Measurements from ENCODE around the gene FAM83D. TPM values are rescaled to one million over a fixed set of nuclear protein-coding genes. Genes with fewer than 3 reads are reported as not detected.

Gene FAM83D
- total and polyA plus RNA-seq, 2 experiments from 2014 or later, result 33.3 to 91.3 TPM

DNA sequence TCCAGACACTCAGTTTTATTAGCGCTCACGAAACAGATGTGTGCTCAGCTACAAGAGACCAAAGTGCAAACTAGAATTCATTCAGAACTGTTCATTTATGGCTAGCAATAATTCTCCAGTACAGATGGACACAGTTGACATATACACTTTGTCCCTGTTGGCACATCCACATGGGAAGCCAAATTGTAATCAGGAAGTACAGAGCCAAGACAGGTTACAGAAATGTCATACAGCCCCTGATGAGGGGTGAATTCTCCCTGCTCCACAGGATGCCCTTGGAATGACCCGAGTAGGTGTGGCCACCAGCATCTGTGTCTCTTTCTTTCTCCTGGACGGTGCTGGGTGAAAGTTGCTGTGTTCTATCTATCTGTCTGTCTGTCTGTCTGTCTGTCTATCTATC, 43.5 kb downstream of the FAM83D start (continued):
- TF ChIP-seq, protein P1, sequence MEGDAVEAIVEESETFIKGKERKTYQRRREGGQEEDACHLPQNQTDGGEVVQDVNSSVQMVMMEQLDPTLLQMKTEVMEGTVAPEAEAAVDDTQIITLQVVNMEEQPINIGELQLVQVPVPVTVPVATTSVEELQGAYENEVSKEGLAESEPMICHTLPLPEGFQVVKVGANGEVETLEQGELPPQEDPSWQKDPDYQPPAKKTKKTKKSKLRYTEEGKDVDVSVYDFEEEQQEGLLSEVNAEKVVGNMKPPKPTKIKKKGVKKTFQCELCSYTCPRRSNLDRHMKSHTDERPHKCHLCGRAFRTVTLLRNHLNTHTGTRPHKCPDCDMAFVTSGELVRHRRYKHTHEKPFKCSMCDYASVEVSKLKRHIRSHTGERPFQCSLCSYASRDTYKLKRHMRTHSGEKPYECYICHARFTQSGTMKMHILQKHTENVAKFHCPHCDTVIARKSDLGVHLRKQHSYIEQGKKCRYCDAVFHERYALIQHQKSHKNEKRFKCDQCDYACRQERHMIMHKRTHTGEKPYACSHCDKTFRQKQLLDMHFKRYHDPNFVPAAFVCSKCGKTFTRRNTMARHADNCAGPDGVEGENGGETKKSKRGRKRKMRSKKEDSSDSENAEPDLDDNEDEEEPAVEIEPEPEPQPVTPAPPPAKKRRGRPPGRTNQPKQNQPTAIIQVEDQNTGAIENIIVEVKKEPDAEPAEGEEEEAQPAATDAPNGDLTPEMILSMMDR (conservative IDR thresholded peaks at IDR 0.05; ENCODE audit: low read depth in 2 of 2), result no peak
- no peak for TF ChIP-seq EZH2 (IDR thresholded peaks at IDR 0.05; ENCODE audit: low read depth, unreplicated experiment)
- TF ChIP-seq NANOG (IDR thresholded peaks at IDR 0.05; ENCODE audit: borderline replicate concordance), result no peak
- TF ChIP-seq ZNF331 (CRISPR knock-in tag; IDR thresholded peaks at IDR 0.05; ENCODE audit: low read depth), result no peak
- TF ChIP-seq POLR2AphosphoS5 (IDR thresholded peaks at IDR 0.05; ENCODE audit: low read depth), result no peak
- no peak for TF ChIP-seq STAT1 (IDR thresholded peaks at IDR 0.05; ENCODE audit: unreplicated experiment)
- no peak for TF ChIP-seq CREB1 (CRISPR knock-in tag; IDR thresholded peaks at IDR 0.05; ENCODE audit: low read depth)
- TF ChIP-seq, protein P2, sequence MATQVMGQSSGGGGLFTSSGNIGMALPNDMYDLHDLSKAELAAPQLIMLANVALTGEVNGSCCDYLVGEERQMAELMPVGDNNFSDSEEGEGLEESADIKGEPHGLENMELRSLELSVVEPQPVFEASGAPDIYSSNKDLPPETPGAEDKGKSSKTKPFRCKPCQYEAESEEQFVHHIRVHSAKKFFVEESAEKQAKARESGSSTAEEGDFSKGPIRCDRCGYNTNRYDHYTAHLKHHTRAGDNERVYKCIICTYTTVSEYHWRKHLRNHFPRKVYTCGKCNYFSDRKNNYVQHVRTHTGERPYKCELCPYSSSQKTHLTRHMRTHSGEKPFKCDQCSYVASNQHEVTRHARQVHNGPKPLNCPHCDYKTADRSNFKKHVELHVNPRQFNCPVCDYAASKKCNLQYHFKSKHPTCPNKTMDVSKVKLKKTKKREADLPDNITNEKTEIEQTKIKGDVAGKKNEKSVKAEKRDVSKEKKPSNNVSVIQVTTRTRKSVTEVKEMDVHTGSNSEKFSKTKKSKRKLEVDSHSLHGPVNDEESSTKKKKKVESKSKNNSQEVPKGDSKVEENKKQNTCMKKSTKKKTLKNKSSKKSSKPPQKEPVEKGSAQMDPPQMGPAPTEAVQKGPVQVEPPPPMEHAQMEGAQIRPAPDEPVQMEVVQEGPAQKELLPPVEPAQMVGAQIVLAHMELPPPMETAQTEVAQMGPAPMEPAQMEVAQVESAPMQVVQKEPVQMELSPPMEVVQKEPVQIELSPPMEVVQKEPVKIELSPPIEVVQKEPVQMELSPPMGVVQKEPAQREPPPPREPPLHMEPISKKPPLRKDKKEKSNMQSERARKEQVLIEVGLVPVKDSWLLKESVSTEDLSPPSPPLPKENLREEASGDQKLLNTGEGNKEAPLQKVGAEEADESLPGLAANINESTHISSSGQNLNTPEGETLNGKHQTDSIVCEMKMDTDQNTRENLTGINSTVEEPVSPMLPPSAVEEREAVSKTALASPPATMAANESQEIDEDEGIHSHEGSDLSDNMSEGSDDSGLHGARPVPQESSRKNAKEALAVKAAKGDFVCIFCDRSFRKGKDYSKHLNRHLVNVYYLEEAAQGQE (IDR thresholded peaks at IDR 0.05; ENCODE audit: unreplicated experiment), result no peak
- TF ChIP-seq ZNF114 (CRISPR knock-in tag; IDR thresholded peaks at IDR 0.05), result no peak
- no peak for TF ChIP-seq EZH2phosphoT487 (IDR thresholded peaks at IDR 0.05; ENCODE audit: unreplicated experiment)
- no peak for TF ChIP-seq JUNB (IDR thresholded peaks at IDR 0.05; ENCODE audit: unreplicated experiment)

- H3K27ac Mint-ChIP-seq, result no peak overlapping the region
- no peaks in the 10 kb centered on the region for H3F3A ChIP-seq (replicated peaks; ENCODE audit: low read depth)
- TF ChIP-seq ZNF331 (CRISPR knock-in tag; IDR thresholded peaks at IDR 0.05; ENCODE audit: low read depth), result no peak
- TF ChIP-seq, protein P3, sequence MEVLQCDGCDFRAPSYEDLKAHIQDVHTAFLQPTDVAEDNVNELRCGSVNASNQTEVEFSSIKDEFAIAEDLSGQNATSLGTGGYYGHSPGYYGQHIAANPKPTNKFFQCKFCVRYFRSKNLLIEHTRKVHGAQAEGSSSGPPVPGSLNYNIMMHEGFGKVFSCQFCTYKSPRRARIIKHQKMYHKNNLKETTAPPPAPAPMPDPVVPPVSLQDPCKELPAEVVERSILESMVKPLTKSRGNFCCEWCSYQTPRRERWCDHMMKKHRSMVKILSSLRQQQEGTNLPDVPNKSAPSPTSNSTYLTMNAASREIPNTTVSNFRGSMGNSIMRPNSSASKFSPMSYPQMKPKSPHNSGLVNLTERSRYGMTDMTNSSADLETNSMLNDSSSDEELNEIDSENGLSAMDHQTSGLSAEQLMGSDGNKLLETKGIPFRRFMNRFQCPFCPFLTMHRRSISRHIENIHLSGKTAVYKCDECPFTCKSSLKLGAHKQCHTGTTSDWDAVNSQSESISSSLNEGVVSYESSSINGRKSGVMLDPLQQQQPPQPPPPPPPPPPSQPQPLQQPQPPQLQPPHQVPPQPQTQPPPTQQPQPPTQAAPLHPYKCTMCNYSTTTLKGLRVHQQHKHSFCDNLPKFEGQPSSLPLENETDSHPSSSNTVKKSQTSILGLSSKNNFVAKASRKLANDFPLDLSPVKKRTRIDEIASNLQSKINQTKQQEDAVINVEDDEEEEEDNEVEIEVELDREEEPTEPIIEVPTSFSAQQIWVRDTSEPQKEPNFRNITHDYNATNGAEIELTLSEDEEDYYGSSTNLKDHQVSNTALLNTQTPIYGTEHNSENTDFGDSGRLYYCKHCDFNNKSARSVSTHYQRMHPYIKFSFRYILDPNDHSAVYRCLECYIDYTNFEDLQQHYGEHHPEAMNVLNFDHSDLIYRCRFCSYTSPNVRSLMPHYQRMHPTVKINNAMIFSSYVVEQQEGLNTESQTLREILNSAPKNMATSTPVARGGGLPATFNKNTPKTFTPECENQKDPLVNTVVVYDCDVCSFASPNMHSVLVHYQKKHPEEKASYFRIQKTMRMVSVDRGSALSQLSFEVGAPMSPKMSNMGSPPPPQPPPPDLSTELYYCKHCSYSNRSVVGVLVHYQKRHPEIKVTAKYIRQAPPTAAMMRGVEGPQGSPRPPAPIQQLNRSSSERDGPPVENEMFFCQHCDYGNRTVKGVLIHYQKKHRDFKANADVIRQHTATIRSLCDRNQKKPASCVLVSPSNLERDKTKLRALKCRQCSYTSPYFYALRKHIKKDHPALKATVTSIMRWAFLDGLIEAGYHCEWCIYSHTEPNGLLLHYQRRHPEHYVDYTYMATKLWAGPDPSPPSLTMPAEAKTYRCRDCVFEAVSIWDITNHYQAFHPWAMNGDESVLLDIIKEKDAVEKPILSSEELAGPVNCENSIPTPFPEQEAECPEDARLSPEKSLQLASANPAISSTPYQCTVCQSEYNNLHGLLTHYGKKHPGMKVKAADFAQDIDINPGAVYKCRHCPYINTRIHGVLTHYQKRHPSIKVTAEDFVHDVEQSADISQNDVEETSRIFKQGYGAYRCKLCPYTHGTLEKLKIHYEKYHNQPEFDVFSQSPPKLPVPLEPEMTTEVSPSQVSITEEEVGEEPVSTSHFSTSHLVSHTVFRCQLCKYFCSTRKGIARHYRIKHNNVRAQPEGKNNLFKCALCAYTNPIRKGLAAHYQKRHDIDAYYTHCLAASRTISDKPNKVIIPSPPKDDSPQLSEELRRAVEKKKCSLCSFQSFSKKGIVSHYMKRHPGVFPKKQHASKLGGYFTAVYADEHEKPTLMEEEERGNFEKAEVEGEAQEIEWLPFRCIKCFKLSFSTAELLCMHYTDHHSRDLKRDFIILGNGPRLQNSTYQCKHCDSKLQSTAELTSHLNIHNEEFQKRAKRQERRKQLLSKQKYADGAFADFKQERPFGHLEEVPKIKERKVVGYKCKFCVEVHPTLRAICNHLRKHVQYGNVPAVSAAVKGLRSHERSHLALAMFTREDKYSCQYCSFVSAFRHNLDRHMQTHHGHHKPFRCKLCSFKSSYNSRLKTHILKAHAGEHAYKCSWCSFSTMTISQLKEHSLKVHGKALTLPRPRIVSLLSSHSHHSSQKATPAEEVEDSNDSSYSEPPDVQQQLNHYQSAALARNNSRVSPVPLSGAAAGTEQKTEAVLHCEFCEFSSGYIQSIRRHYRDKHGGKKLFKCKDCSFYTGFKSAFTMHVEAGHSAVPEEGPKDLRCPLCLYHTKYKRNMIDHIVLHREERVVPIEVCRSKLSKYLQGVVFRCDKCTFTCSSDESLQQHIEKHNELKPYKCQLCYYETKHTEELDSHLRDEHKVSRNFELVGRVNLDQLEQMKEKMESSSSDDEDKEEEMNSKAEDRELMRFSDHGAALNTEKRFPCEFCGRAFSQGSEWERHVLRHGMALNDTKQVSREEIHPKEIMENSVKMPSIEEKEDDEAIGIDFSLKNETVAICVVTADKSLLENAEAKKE (CRISPR knock-in tag; IDR thresholded peaks at IDR 0.05), result no peak
- TF ChIP-seq, protein P1 (conservative IDR thresholded peaks at IDR 0.05; ENCODE audit: low read depth in 2 of 2), result no peak
- TF ChIP-seq JUNB (IDR thresholded peaks at IDR 0.05; ENCODE audit: unreplicated experiment), result no peak
Measured at GRCh38 chr20:38970302-38970701, 44.1 kb downstream of the FAM83D start.

More at GRCh38 chr20:38970302-38970701, 44.1 kb downstream of the FAM83D start:
- H3K27ac ChIP-seq (ENCODE audit: low read depth), result no peak overlapping the region
- peaks cover 10% of the 10 kb centered on the region for H4K20me1 ChIP-seq (replicated peaks; ENCODE audit: insufficient read depth)
- DNase-seq (ENCODE audit: low spot score) (no peak), ATAC-seq (no peak)
- H3K9me3 Mint-ChIP-seq, result no peaks in the 10 kb centered on the region
- H3K27me3 Mint-ChIP-seq (ENCODE audit: insufficient read depth, low read depth, poor library complexity), result peaks cover 2% of the 10 kb centered on the region
- no peaks in the 10 kb centered on the region for H3K9me2 ChIP-seq (ENCODE audit: insufficient read depth)
- H3K79me2 ChIP-seq (replicated peaks; ENCODE audit: insufficient read depth), result peaks cover 56% of the 10 kb centered on the region
- no peaks in the 10 kb centered on the region for H3K4me1 ChIP-seq (ENCODE audit: insufficient read depth)
- no peaks in the 10 kb centered on the region; the same call in 2 of the 3 replicates for H3K4me1 Mint-ChIP-seq
- no peak overlapping the region for H2AFZ ChIP-seq
- H3K36me3 Mint-ChIP-seq (ENCODE audit: low read depth), result peaks cover 28% of the 10 kb centered on the region
- peaks cover 39% of the 10 kb centered on the region for H3K36me3 ChIP-seq (ENCODE audit: insufficient read depth)
- H3K27me3 ChIP-seq (ENCODE audit: insufficient read depth), result no peaks in the 10 kb centered on the region
- no peak overlapping the region for H3K4me3 ChIP-seq
- H3K4me2 ChIP-seq, result no peak overlapping the region
- H3K4me3 Mint-ChIP-seq, result no peak overlapping the region

Data from GM23338 (cell line).